GM21423 (cell line): ENCODE measurements around the gene MIPOL1.
"Not testable (repeated sequence)": the region's sequence is repeated elsewhere in the genome, so short reads cannot be mapped to it uniquely, and the experiment has no call there.

Experiments used
- ATAC-seq: cut with Tn5 transposase; IDR thresholded peaks from one replicate; pipeline ENCODE4 v1.9.1; 2021; ENCODE audit warnings: mild to moderate bottlenecking, moderate library complexity; ENCODE audit not compliant: unreplicated experiment

The MIPOL1 gene

GRCh38 chr14:37508503-37508902 is 310.8 kb downstream of the MIPOL1 start:
- no peak for ATAC-seq

- ATAC-seq = no peak
Observed at GRCh38 chr14:37512173-37512572, 314.4 kb downstream of the MIPOL1 start.

GRCh38 chr14:37515771-37516170 is 318.0 kb downstream of the MIPOL1 start:
- ATAC-seq = no peak

- no peak for ATAC-seq
Observed at GRCh38 chr14:37526994-37527393, 329.3 kb downstream of the MIPOL1 start.

- ATAC-seq = no peak
Observed at GRCh38 chr14:37539992-37540391, 342.3 kb downstream of the MIPOL1 start.

- ATAC-seq = no peak
Observed at GRCh38 chr14:37544407-37544806, 346.7 kb downstream of the MIPOL1 start.

GRCh38 chr14:37545174-37545573 is 347.4 kb downstream of the MIPOL1 start:
- ATAC-seq = no peak

- no peak for ATAC-seq
Observed at GRCh38 chr14:37546621-37547447, 349.1 kb downstream of the MIPOL1 start.

GRCh38 chr14:37550511-37550910 is 352.8 kb downstream of the MIPOL1 start:
- no peak for ATAC-seq

GRCh38 chr14:37551119-37551518 is 353.4 kb downstream of the MIPOL1 start:
- no peak for ATAC-seq

- ATAC-seq = no peak
Observed at GRCh38 chr14:37553935-37554550, 356.3 kb downstream of the MIPOL1 start.

GRCh38 chr14:37555596-37555995 is 357.9 kb downstream of the MIPOL1 start:
- ATAC-seq = not testable (repeated sequence)

- no peak for ATAC-seq
Observed at GRCh38 chr14:37558740-37559139, 361.0 kb downstream of the MIPOL1 start.

GRCh38 chr14:37559386-37559785 is 361.6 kb downstream of the MIPOL1 start:
- ATAC-seq = no peak

- no peak for ATAC-seq
Observed at GRCh38 chr14:37563189-37563588, 365.5 kb downstream of the MIPOL1 start.

- no peak for ATAC-seq
Observed at GRCh38 chr14:37565550-37565949, 367.8 kb downstream of the MIPOL1 start.

GRCh38 chr14:37566811-37567371 is 369.2 kb downstream of the MIPOL1 start:
- no peak for ATAC-seq

- ATAC-seq = no peak
Observed at GRCh38 chr14:37569729-37570128, 372.0 kb downstream of the MIPOL1 start.

- no peak for ATAC-seq
Observed at GRCh38 chr14:37571391-37571790, 373.7 kb downstream of the MIPOL1 start.

- no peak for ATAC-seq
Observed at GRCh38 chr14:37573356-37573755, 375.6 kb downstream of the MIPOL1 start.

- ATAC-seq = no peak
Observed at GRCh38 chr14:37579274-37579673, 381.5 kb downstream of the MIPOL1 start.

- ATAC-seq = no peak
Observed at GRCh38 chr14:37580146-37580545, 382.4 kb downstream of the MIPOL1 start.
